ENCODE measurements around the gene SLC29A2.
"Not testable (repeated sequence)": the region's sequence is repeated elsewhere in the genome, so short reads cannot be mapped to it uniquely, and the experiment has no call there.

Gene SLC29A2

DNA sequence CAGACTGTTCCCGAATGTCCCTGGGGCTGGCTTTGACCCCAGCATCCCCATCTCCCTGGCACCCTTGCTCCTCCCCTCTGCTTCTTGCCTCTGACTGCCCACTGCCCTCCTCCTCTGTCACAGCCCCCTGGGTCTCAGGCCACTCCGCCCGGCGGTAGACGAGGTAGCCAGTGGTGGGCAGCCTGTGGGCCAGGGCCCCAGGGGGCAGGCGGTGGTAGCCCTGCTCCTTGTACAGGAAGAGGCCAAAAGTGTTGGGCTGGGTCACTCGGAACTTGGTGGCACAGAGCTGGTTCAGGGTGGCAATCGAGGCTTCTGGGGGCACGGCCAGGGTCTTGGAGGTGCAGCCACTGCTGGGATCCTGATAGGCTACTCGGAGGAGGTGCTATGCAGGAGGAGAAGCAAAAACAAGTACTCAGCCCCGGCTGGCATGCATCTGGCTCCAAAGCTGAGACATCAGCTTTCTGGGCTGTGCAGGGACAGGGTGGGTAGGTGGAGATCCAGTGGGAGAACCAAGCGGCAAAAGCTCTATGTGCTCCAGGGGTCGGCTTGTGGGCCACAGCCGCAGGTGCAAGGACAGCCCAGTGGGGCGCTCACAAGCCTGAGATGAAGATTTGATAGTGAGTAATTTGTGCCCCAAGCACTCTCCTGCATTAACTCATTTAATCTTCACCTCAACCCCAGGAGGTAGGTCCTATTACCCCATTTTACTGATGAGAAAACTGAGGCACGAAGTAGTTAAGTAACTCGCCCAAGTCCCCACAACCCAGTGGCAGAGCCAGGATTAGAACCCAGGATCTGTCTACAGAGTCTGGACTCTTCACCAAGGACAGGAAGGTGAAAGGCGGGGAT is 39.0 kb downstream of the SLC29A2 start:
- DNase-seq, result no peak

GRCh38 chr11:66331542-66332370 is 39.8 kb downstream of the SLC29A2 start:
- no peak for DNase-seq

DNA sequence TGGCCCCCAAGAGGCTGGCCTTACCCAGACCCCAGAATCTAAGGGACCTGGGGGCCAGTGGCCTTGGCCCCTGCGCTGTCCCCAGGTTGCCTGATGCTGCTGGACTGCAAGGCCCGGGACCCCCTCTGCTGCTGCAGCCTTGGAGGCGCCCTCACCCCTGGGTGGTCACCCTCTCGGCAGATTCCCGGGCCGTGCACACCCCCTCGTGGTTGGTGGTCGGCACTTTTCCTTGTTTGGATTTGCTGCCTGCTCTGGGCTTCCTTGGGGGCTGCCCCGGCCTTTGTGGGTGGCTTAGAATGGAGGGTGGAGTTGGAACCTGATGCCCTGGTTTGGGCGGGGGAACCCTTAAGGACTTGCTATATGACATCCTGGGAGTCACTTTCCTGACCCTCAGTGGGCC is 40.6 kb downstream of the SLC29A2 start:
- DNase-seq, result no peak

GRCh38 chr11:66329165-66329673 is 42.3 kb downstream of the SLC29A2 start:
- DNase-seq, result no peak

DNA sequence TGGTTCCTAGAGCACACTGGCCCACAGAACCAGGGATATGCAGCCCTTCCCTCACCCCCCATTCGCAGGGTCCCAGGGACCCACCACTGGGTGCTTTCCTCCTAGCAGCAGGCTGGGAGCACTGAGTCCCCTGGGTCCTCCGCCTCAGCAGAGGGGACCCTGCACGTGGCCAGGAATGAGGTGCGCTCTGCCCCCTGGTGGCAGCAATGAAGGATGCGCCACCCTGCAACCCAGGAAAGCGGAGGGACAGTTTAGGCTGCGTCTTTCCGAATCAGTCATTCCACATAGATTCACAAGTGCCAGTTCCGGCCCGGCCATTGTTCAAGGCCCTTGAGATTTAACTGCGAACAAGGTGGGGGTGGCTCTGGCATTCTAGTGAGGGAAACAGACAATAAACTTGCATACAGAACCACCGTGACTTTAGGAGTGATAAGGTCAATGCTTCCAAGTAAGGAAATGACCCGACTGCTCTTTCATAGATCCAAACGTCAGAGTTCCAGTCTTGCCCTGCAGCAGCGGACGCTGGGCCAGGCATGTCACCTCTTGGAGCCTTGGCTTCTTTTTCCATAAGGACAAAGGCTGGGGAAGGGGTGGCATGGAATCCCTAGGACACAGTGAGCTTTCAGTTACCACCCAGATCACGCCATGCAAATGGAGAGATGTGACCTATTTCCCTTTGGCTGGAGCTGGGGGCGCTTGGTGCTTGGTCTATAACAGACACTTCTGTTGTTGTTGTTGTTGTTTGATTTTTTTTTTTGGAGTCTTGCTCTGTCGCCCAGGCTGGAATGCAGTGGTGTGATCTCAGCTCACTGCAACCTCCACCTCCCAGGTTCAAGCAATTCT is 43.0 kb downstream of the SLC29A2 start:
- DNase-seq, result no peak

DNA sequence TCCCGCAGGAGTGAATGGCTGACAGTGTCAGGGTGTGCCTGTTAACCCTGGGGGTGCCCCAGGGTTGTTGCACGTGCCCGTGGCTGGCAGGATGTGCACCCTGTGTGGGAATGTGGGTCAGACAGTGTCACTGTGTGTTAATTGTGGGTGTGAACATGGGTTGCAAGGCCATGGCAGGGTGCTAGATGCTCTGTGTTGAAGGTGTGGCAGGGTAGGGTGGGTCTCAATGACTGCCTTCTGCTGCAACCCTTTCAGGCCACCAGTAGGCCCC is 43.6 kb downstream of the SLC29A2 start:
- no peak for DNase-seq

DNA sequence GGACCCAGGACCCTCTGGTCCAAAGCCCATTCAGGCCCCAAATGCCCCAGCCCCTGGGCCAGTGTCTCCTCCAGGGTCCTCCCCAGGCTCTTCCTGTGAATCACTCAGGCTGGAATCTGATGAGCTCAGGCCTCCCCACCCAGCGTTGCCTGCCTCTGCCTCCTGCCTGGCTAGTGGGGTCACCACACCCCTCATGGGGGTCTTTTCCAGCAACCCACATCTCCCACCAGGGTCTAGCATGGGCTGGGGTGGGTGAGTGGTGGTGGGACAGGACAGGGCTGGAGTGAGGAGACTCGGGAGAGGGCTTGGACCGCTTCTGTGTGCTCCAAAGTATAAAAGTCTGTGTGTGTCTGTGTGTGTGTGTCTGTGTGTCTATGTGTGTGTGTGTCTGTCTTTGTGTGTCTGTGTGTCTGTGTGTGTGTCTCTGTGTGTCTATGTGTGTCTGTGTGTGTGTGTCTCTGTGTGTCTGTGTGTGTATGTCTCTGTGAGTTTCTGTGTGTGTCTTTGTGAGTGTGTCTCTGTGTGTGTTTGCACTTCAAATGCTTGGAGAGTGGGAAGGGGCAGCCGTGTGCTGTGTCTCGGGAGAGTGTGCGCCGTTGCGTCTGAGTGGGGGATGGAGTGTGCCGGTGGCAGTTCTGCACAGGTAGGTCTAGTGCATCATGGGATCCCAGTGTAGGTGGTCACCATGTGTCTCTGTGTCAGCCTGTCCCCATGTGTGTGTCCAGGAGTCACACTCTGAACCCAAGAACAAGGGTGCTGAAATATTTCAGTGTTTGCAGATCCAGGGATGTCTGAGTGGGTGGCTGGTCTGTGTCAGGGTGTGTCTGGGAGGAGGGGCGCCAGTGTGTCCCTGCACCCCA is 44.2 kb downstream of the SLC29A2 start:
- DNase-seq, result no peak

- no peak for DNase-seq
Measured at GRCh38 chr11:66326261-66327111, 45.1 kb downstream of the SLC29A2 start.

DNA sequence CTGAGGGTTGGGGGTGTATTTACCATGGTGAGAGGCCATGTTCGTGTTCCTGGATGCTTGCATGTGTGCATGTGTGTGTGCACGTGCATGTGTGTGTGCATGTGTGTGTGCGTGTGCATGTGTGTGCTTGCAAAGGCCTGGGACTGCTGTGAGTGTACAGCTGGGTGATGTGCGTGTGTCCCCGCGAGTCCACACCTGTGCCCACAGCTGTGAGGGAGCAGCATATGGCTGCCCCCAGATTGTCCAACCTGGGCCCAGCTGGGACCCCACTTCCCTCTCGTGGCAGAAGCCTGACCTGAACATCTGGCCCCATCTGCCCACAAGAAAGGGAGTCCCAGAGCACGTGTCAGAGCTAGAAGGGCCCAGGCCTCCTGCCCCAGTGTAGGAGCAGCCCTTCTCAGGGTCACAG is 46.3 kb downstream of the SLC29A2 start:
- DNase-seq, result peak; percentile 19

DNA sequence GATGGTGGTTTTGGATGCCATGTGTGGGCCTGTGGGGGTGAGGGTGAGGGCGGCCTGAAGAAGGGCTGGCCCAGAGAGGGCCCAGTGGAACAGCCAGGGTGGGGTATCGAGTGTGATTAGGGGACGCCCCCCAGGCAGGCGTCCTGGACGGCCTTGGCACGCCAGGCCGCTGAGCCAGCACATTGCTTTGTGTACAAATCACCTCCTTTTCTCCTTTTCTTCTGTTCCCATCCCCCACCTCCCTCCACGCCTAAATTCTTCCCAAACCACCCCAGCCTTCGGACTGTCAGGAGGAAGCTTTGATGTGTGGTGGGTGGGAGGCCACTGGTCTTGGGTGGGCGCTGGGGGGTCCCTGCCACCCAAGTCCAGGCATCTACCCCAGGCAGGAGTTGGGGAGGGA is 46.9 kb downstream of the SLC29A2 start:
- DNase-seq, result no peak

DNA sequence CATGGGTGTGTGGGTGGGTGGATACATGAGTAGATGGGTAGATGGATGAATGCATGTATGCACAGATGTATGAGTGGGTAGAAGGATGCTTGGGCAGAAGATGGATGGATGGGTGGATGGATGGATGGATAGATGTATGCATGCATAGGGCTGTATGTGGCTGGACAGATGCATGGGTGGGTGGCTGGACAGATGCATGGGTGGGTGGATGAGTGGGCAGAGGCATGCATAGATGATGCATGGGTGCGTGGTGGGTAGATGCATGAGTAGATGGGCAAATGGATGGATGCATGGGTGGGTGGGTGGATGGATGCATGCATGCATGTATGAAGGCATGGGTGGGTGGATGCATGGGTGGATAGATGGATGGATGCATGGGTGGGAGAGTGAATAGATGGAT is 47.9 kb downstream of the SLC29A2 start:
- DNase-seq, result no peak

DNA sequence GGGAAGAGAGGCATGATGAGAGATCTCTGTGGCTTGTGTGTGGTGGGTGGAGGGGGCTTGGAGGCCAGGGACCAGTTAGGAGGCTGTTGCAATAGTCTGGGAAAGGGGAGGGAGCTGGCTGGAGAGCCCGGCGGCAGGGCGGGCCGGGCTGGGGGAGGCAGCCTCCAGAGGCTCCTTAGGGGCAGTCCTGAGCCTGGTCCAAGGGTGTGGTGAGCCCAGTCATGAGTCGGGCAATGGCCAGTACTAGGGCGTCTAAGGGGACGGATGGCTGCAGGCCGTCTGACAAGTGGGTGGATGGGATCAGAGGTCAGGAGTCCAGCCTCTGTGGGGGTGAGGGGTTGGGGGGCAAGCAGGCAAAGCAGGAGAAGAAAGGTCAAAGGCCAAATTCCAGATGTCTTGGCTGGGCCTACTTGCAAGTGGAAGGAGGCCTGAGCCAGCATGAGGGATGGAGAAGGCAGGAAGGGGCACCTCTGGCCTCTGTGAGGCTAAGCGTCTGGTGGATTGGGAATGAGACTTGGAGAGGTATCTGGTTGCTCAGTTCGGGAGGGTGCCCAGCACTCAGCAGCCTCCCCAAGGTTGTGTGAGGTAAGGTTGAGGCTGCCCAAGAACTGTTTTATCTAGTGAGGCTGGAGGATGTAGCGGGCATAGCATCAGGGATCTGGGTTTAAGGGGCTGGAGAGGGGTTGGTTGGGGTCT is 48.7 kb downstream of the SLC29A2 start:
- DNase-seq, result no peak

DNA sequence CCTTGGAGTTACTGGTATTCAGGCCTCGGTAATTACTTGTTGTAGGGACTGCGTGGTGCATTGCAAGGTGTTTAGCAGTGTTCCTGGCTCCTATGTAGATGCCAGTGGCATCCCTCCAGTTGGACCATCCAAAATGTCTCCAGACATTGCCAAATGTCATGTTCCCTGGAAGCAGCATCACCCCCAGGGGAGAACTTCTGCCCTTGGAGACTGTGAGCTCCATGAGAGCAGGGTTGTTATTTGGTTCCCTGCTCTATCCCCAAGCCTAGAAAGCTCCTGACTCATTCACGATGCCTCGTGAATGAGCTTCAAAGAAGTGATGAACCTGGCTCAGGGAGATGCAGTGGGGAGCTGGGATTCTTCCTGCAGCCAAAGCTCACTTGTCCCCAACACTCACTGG is 50.0 kb downstream of the SLC29A2 start:
- no peak for DNase-seq

GRCh38 chr11:66320748-66321147 is 50.8 kb downstream of the SLC29A2 start:
- not testable (repeated sequence) for DNase-seq

DNA sequence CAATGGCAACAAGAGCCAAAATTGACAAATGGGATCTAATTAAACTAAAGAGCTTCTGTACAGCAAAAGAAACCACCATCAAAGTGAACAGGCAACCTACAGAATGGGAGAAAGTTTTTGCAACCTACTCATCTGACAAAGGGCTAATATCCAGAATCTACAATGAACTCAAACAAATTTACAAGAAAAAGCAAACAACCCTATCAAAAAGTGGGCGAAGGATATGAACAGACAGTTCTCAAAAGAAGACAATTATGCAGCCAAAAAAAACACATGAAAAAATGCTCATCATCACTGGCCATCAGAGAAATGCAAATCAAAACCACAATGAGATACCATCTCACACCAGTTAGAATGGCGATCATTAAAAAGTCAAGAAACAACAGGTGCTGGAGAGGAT is 51.3 kb downstream of the SLC29A2 start:
- DNase-seq, result not testable (repeated sequence)

GRCh38 chr11:66318600-66318970 is 53.0 kb downstream of the SLC29A2 start:
- no peak for DNase-seq

DNA sequence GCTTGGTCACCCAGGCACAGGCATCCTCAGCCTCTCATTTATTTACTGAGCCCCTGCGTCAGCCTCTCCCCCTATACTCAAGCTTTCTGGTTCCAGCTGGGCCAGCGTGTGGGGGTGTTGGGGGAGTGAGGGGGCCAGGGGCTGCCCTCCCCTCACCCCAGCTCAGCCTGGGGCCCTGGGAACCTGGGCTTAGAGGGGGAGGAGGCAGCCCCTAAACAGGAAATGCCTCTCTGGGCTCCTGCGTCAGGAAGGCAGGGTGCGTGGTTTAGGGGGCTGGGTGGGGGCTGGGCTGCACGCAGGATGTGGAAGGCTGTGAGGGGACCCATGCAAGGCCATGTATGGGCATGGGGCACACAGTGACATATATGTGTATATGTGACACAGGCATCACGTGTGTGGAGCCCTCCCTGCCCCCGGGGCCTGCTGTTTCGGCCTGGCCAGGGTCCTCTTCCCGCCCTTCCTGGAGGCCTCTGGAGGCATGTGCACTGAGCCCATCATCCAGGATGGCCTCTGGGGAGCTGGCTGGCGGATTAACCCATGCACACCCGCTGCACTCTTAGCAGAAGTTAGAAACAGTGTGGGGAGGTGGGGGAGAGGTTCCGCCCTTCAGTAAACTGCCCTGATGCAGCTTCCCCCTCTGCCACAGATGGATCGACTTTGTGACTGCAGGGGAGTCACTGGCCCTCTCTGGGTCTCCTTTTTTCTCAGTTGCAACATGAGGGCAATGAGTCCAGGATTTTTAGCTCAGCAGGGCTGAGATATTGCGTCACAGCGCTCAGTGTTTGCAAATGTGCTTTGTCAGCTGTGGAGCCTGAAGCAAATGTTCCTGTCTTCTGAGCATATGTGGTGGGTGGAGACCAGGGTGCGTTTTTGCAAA is 53.6 kb downstream of the SLC29A2 start:
- DNase-seq, result no peak

DNA sequence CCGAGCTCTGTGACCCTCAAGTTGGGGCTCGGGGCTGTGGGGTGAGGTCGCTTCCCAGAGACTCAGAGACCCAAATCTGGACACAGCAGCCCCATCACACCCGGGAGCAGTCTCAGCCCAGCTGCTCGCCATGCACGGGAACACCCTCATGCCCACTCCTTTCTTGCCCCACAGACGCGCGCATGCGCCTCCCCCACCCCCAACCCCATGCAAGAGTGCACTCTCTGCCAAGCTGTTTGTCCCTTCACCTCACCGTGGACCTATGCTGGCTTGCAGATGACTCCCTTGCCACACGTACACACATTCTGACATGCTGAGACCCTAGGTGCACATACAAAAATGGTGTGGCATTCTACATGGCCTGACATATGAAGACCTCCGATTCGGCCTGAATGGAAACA is 54.2 kb downstream of the SLC29A2 start:
- DNase-seq, result no peak

GRCh38 chr11:66316849-66317251 is 54.7 kb downstream of the SLC29A2 start, which contains the start of gene CD248:
TSS of gene CD248 (minus strand) at chr11:66317044. CDS start at chr11:66317027, 17 bp downstream.
- DNase-seq, result no peak

Measured in NCI-H524 treated with DMSO at 0.1 percent for 48 hours (cell line).